T-helper 1 cell (primary cell): Measurements from ENCODE around the gene FIBP.

Source experiments
- DNase-seq, 5 donors: peaks; one replicate each; pipeline ENCODE4 v3.0.0-alpha.2; 2012 to 2020
- total RNA-seq, 4 donors: gene quantifications; one replicate each; lab custom pipeline; 2026; lab: John Stamatoyannopoulos, UW

Gene FIBP
- 18.4 to 21.4 (median 19.7) reads per million in 4 donors for total RNA-seq

DNA sequence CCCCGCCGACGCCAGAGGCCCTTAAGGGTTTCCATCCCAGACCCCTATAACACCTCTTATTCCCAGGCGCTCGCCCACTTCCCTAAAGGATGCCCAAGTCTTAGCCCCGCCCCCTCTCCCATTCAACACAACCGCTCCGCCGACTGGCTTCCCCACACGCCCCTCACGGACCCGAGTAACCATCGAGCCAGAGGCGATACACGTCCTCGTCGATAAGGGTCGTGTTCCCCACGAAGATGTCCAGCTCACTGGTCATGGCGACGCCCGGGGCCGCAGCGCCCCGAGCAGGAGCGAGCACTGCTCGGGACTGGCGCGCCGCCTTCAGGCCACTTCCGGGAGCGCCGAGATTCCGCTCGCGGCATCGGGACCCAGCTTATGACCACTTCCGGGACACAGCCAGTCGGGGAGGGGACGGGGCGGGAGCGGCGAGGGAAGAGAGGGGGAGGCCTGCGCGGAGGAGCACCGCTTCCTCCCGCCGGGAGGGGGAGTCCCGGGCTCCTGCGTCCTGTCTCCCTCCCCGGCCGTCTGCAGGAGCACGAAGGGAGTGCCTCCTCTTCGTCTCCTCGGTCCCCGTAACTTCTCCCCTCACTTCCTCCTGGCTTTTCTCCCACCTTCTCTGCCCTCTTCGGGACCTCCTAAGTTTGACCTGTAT lies at the start of gene FIBP:
TSS of gene FIBP (minus strand) at position 309 of the 652 bp plus-strand sequence. CDS start at position 256, 53 bp downstream.
- peak; percentile 94 to 98 (median 96) for DNase-seq

DNA sequence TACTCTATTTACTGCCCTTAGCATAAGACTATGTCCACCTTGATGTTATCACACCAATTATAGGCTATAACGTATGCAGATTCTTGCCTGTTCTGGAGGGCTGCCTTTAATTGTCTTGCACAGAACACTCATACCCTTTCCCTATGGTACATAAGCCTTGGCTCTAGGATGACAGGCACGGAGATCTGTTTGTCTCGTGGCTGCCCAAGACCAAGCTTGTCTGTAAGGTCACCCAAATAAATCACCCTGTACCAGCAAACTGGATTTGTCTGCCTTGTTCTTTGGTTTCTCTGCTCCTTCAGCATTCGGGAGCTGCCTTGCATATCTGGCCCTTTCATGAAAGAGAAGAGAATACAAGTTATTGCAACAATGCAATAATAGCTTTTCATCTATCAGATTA lies 49.5 kb upstream of the FIBP start:
- DNase-seq: no peak

DNA sequence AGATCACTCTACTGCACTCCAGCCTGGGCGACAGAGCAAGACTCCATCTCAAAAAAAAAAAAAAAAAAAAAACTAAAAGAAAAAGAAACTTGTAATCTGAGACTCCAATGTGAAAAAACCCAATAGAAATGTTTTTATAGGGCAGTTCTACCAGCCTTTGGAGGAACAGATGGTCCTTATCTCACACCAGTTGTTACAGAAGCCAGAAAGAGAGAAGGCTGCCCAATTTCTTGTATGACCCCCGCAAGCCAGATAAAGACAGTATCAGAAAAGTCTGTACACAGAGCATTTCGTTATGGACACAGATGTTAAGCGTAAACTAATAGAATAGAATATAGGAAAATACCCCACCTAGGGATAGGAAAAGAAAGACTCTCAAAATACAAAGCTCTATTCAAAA lies 45.7 kb upstream of the FIBP start:
- DNase-seq: no peak

DNA sequence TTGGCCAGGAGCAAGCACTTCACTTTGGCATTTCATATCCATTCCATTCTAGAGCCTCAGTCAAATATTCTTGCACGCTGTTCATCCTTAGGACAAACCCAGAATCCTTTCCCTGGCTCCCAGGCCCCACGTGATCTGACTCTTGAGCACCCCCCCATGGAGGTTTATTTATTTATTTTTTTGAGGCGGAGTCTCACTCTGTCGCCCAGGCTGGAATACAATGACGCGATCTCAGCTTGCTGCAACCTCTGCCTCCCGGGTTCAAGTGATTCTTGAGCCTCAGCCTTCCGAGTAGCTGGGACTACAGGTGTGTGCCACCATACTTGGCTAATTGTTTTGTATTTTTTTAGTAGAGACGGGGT lies 44.3 kb upstream of the FIBP start:
- DNase-seq: no peak

DNA sequence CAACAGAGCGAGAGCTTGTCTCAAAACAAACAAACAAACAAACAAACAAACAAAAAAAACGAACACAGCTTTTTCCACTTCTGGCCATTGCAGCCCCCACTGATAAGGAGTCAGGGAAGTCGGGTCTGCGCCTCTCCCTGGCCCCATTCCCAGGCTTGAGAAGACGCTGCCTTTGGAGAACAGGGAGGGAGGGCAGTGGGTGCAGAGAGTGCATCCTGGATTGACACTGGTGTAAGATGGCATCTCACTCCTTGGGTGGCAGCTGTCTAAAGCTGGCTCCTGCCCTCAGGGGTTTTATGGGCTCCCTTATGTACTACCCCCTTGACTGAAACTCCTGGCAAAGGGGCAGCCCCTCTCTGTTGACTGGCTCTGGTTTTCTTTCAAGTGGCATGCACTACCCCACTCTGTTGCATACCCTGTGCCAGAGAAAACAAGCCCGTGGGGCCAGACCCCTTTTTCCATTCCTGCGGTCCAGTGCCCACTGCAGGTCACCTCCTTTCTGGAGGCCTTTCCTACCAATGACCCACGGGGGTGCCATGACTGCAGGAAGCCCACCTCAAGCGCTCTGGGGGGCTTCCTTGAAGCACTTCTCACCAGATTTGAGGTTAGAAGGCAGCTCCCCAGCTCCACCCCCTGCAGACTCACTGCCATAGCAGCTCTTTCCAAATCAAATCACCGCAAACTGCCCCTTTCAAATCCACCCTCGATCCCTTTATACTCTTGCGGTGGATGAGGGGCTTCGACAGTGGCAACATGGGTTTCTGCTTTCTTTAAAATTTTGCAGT lies 43.7 kb upstream of the FIBP start:
- no peak for DNase-seq

DNA sequence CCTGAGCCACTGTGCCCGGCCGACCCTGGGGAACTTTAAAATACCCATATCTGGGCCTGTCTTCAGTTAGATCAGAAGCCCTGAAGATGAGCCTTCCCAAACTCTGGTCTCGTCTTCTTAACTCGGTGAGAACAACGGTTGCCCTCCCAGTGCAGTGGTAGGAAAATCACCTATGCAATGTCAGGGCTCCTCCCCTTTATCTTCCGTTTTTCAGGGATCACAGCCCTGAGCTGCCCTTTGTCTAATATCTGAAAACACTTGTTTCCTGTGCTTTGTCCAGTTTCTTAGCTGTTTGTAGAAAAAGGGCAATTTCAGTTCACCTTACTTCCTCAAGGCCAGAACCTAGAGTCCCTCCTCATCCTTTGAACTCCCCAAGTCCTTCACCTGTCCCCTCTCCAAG lies 40.4 kb upstream of the FIBP start:
- no peak for DNase-seq

DNA sequence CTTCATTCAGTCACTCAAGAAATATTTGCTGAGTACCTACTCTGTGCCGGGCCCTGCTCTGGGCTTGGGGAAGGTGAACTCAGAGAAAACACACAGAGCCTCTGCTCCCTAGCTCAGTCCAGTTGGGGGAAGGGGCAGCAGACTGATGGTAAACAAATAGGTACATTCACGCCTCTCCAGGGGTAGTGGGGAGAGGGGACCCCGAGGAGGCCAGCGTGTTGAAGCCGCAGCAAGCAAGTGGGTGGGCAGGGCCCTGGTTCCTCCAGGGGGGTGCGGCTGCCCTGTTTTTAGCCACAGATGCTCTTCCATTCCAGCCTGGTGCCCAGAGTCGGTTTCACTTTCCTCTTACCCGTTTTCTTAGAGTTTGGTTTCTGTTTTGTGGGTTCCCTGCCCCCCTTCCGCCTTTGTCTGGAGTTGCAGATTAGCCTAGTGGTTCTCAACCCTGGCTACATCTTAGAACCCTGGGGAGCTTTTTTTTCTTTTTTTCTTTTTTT lies 39.7 kb upstream of the FIBP start:
- peak; percentile 55 to 87 (median 72) for DNase-seq

DNA sequence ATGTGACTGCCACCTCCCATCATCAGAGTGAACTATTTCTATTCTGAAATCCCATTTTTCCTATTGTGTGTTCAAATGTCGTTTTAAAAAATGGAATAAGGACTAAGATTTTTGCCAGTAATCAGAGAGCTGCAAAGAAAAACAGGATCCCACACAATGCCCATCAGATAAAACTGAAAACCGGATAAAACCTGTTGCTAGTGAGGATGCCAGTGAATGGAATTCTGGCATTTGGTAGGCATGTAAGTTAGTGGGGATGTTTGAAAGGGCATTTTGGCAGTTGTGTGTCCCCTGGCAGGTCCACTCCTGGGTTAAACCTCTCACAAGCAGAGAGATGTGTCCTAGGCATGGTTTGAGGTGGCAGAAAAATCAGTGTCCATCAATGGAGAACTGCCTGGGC lies 37.1 kb upstream of the FIBP start:
- DNase-seq: no peak

DNA sequence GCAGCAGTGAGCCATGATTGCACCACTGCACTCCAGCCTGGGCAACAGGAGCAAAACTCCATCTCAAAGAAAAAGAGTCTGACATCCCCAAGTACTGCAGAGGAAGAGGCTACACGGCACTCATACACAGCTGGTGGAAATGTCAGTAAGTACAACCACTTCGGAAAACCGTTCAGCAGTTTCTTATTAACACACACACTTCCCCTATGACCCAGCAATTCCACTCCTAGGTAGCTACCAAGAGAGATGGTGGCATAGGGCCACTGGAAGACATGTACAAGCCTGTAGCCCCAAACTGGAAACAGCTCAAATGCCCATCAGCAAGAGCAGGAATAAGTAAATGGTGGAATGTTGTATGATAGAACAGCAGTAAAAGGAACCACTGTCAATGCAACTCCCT lies 34.3 kb upstream of the FIBP start:
- no peak for DNase-seq

DNA sequence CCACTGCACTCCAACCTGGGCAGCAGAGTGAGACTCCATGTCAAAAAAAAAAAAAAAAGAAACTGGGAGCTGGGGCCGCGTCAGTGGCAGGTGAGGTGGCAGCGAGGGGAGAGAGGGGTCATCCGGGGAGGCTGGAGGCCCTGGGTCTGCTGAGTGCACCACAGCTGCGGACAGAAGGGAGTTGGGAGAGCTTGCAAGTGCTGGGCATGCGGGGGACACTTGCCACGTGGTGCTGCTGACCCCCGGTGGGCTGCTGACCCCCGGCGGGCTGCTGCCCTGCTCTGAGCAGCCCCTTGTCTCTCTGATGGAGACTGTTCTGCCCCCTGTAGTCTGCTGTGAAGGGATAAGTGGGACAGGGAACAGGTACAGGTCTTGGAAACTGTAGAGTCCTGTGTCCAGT lies 33.6 kb upstream of the FIBP start:
- no peak for DNase-seq

DNA sequence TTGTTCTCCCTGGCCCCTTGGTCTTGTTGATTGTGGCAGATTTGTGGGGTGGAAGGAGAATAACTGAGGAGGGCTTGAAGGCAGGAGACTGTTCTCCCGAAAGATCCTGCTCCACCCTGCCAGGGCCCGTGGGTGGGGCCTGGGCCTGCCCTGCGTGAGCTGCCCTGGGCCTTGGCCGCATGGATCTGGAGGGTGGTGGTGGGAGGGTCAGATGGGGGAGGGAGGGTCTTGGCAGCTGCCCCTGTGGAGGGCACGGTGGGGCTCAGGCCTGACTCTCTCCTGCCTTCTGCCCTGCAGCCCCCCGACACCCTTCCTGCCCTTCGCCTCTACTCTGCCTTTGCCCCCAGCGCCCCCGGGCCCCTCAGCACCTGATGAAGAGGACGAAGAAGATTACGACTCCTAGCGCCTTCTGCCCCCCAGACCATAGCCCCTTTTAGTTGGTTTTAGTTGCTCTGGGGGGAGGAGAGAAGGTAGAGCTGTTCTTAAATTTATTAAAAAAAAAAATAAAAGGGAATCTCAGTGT lies 32.8 kb upstream of the FIBP start:
- DNase-seq: no peak

DNA sequence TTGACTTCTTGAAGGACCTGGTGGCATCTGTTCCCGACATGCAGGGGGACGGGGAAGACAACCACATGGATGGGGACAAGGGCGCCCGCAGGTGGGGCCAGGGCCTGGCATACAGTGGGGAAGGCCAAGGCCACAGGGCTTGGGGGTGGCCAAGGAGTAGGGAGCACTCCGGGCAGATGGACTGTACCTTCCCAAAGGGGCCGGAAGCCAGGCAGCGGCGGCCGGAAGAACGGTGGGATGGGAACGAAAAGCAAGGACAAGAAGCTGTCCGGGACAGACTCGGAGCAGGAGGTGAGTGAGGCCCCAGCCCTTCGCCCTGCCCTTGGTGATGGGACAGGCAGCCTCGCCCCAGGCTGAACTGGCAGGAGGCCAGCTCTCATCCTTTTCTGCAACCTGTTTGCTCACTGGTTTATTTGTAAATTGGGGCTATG lies 32.1 kb upstream of the FIBP start:
- DNase-seq: no peak

DNA sequence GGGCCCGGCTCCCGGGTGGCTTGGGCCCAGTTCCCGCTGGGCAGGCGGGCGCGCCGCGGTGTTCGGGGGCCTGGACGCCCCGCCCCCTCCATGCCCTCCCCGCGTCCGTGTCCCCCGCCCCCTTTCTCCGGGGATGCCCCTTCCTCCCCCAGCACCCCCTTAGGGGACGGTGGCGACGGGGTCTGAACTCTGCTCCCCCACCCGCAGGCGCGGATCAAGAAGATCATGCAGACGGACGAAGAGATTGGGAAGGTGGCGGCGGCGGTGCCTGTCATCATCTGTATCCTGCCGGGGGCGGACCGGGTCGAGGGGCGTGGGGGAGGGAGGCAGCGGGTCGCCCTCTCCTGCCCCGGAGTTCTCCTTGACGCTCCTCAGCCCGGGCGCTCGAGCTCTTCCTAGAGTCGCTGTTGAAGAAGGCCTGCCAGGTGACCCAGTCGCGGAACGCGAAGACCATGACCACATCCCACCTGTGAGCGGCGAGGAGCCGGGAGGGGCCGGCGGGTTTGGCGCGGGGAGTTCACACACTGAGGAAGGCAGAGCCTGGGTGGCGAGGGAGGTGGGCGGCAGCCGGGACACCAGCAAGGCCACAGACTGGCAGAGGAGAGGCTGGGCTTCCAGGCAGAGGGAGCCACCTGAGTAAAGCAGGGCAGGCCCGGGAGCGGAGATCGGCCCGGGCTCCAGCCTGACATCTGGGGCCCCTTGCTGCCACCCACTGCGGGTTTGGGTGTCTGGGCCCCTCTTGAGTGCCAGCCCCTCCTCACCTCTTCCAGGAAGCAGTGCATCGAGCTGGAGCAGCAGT lies 31.5 kb upstream of the FIBP start:
- peak in 3 of 5 donors; percentile 48 to 54 (median 54) for DNase-seq

DNA sequence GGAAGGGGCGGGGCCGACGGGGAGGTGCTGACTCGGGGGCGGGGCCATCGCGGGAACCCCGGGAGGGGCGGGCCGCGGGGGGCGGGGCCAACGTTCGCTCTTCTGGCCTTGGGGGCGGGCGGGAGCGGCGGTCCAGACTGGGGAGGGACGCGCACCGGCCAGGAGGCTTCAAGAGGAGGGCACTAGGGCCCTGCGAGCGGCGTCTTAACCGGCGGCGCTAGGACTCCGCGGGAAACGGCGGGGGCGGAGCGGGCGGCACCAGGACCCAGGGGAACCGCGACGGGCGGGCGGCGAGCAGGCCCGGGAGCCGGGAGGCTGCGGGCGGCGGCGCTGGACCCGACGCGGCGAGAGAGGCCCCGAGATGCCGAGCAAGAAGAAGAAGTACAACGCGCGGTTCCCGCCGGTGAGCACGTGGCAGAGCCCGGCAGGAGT lies 30.9 kb upstream of the FIBP start, which contains the start of gene DRAP1:
TSS of gene DRAP1 (plus strand) at position 286 of the 432 bp plus-strand sequence. CDS start at position 362, 76 bp downstream.
- DNase-seq: peak; percentile 98 to 100 (median 99)

DNA sequence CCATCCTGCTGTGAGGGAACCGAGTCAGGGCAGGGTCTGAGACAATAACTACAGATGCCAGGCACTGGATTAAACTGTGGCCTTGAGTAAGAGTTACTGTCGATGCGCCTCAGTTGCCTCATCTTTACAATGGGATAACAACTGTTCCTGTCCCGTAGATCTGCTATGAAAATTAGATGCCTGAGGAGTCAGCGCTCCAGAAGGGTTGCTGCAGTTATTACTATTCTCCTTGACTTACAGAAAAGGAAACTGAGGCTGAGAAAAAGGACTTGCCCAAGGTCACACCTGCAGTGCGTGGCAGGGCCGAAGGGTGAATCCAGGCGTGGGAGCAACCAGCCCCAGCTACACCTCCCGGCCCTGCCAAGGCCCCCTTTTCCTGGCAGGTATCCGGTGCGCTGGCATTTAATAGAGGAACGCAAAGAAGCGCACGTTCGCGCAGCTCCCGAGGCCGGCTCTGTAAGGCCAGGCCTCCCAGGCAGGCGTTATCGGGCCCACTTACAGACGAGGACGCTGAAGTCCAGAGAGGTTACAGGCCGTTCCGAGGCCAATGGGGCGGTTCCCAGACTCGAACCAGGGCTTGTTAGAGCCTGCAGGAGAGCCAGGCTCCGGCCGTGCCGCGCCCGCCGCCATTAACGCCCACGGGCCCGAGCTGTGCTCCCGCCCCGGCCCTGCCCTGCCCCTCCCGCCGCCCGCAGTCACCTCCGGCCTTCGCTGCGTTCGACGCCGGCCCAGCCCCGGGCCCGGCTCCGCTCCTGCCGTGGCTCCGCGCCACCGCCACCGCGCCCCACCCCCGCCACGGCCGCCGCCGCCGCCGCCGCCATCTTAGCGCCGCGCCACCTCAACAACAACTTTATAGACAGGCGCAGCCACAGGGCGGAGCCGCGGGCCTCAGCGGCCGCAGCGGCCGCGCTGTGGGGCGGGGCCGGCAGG lies 30.2 kb upstream of the FIBP start, which contains the start of gene C11orf68:
TSS of gene C11orf68 (minus strand) at position 852 of the 930 bp plus-strand sequence. CDS start at position 821, 31 bp downstream.
- peak in 1 of 5 donors; percentile 46 for DNase-seq

DNA sequence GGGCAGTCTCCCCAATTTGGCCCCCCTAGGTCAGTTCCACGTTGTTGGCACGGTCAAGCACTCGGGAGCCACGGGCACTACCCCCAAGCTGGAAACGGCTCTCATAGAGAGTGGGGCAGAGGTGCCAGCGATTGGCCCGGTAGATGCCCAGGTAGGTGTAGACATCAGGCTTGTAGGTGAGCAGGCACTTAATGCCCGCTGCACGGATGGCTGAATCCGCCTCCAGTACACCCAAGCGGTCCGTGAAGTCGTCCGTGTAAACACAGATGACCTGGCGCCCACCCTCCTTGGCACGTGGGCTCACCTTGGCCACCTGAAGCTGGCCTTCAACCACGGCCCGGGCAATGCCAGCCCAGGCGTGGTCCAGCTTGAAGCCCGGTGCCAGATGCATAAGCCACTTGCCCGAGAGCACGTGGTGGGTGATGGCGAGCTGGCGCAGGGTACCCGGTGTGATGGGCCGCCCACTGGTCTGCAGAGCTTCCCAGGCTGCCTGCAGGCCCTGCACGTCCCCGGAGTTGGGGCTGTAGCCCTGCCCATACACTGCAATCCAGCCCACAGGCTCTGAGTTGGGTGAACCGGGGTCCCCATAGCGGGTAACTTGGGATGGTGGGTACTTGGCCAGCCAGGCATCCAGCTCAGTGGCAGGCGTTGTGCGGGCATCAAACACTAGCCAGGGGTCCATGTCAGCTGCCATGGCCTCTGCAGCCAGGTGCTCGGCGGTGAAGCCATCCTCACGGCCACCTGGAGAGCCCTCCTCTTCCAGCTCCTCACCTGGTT lies 29.4 kb upstream of the FIBP start:
- DNase-seq: no peak

DNA sequence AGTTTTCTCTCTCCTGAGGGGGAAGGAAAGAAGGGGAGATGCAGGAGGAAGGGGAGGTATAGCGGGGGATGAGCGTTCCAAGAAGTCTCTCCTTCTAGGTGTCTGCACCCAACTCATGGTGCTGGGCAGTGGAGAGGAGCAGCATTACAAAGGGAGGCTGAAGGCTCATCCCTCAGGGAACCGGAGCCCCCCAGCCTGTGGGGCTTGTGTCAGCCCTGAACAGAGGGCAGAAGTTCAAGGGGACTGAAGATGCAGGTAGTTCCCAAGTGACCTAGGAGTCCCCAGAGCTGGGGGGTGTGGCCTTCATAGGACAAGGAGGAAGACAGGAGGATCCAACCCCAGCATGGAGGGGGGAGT lies 28.8 kb upstream of the FIBP start:
- DNase-seq: no peak

DNA sequence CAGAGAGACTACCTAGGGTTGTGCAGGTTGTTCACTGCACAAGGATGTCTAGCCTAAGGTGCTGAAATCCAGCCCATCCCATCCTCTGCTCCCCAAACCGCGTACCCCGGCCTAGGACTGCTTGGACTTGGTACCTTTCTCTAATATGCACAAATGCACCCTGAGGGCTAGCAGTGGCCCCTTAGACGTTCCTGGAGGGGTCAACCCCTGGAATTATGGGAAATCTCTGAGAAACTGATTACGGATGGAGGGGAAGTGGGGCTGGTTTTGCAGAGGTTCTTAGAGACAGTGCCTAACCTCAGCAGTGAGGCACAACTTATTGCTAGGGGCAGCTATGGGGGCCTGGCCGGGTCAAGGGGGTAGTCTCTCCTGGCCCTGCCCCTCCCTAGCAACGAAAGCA lies 28.1 kb upstream of the FIBP start:
- no peak for DNase-seq

DNA sequence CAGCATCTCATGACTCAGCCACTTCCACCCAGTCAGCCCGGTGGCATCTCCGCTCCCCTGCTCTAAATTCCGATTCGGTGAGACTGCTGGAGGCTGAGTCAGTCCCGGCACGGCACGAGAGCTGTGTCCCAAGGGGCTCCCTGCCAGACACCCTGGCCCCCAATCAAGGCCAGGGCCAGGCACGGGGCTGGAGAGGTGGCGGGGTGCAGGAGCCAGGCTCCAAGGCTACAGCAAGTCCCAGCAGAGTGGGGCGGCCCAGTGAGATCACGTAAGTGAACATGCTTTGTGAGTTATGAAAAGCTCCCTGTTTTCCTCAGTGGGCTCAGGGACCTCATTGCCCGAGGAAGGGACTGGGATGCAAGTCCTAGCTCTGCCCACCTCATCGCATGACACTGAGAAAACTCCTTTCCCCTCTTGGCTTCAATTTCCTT lies 27.6 kb upstream of the FIBP start:
- no peak for DNase-seq

DNA sequence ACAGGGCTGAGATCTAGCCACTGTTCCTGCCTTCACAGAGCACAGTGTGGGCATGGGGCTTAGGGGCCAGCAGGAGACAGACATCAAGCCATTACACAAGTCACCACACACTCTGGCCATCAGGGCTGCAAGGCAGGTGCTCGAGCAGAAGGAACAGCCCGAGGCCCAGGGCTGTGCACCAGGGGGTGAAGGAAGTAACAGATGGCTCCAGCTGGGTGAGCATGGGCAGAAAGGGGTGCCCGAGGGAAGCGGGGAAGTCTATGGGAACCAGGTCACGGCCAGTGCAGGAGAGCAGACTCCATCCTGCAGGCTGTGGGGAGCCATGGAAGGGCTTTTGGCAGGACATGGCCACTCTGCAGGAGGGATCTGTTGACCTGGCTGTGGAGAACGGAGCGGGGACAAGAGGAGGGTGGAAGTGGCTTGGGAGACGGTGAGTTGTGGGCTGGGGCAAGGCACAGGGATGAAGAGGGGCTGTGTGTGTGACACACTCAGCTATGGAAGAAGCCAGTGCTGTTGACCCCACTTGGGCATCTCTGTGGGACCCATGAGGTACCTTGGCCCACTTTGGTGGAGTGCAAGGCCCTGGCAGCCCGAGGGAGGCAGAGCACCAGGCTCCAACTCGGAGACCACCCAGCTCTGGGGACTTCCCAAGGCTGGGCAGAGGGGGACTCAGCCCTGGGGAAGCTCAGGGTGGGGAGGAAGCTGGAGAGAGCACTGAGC lies 27.0 kb upstream of the FIBP start:
- no peak for DNase-seq
